Prostate gland (tissue), 2 donors: ENCODE data around the gene C4BPB. TPM values are rescaled to one million over a fixed set of nuclear protein-coding genes. Genes with fewer than 3 reads are reported as not detected.

Experiments
- DNase-seq: peaks from one replicate; pipeline ENCODE4 v3.0.0-alpha.2; 2019; ENCODE audit warnings: low spot score
- H3K27ac ChIP-seq, 2 donors: fragments of 200-600 bp; sonication (generic); 2 replicates each; pipeline ENCODE4 v1.5.1; 2017 to 2019
- H3K27me3 ChIP-seq: fragments of 200-600 bp; sonication (generic); replicated peaks from 2 replicates; pipeline ENCODE4 v1.5.1; 2019; ENCODE audit not compliant: insufficient read depth
- H3K36me3 ChIP-seq, 2 donors: fragments of 200-600 bp; sonication (generic); 1 replicate in 1 of 2; 2 replicates in 1 of 2; pipeline versions ENCODE4 v1.5.1 to v1.8.1; 2017 to 2019
- H3K4me1 ChIP-seq: fragments of 200-600 bp; sonication (generic); replicated peaks from 2 replicates; pipeline ENCODE4 v1.5.1; 2019
- H3K4me3 ChIP-seq, 2 donors: fragments of 200-600 bp; sonication (generic); 2 replicates each; pipeline ENCODE4 v1.5.1; 2017 to 2019
- H3K9me3 ChIP-seq: fragments of 200-600 bp; sonication (generic); 2 replicates; pipeline ENCODE4 v1.5.1; 2017
- POLR2A ChIP-seq: fragments of 450-650 bp; IDR thresholded peaks from one replicate; pipeline ENCODE4 v1.6.1; 2016; ENCODE audit warnings: antibody characterized with exemption, mild to moderate bottlenecking
- POLR2AphosphoS5 ChIP-seq: sonication (generic); formaldehyde crosslinking; IDR thresholded peaks from one replicate; pipeline ENCODE4 v1.6.1; 2017; ENCODE audit warnings: antibody characterized with exemption
- WGBS: methylation state at CpG from one replicate; pipeline ENCODE4 v1.1.5; 2018; 5-methylcytosine and 5-hydroxymethylcytosine counted together
- intact Hi-C: fragments of 100-400 bp; cut with DNase I; formaldehyde crosslinking; loops from one replicate; pipeline ENCODE4 v1.14.2; 2022
- total RNA-seq, 2 donors: library from RNA; depleted of rRNA; stranded (reverse); fragments of >200 nt; gene quantifications; one replicate each; pipeline ENCODE4 v1.1.0, GENCODE V29; 2016
- TF ChIP-seq, protein P1 (sequence below), 4 experiments: fragments of 200-600 bp in 2 of 4; fragments of 450-650 bp in 2 of 4; sonication (generic) in 2 of 4; IDR thresholded peaks; 1 replicate in 3 of 4; 2 replicates in 1 of 4; pipeline ENCODE4 v1.5.1; 2016 to 2019; ENCODE audit warnings: antibody characterized with exemption in 4 of 4, mild to moderate bottlenecking in 2 of 4, moderate library complexity in 2 of 4

The C4BPB gene
- total RNA-seq, 2 donors from 2014 or later, result 0.23 TPM; not detected in 1

DNA sequence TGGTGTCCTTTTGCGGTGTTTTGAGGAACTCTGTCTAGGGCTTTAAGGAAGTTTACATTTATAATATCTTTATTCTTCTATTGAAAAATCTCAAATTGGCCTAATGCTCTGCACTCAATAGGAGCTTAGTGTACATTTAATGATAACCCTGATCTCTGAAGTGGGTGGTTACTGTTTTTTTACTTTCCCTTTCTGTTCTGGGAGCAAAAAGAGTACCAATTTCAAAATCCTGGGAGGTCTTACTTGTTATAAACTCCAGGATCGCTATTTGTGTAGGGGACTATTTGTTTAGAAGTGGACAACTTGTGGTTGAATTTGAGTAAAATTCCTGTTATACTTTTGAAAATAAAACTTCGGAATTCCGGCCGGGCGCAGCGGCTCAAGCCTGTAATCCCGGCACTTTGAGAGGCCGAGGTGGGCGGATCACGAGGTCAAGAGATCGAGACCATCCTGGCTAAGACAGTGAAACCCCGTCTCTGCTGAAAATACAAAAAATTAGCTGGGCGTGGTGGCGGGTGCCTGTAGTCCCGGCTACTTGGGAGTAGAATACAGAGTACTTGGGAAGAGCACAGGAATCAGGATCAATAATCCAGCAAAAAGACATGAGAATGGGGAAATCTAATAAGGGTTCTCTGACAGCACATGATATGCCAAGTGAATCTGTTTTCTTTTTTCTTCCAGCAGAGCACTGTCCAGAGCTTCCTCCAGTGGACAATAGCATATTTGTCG, 1.1 kb downstream of the C4BPB start:
- Histone ChIP-seq H3K4me3 (no peak overlapping the region), H3K27me3 (no peaks in the 10 kb centered on the region), H3K27ac (no peak overlapping the region), H3K9me3 (no peaks in the 10 kb centered on the region), H3K4me1 (no peaks in the 10 kb centered on the region), H3K36me3 (no peaks in the 10 kb centered on the region)
- TF ChIP-seq, protein P1, sequence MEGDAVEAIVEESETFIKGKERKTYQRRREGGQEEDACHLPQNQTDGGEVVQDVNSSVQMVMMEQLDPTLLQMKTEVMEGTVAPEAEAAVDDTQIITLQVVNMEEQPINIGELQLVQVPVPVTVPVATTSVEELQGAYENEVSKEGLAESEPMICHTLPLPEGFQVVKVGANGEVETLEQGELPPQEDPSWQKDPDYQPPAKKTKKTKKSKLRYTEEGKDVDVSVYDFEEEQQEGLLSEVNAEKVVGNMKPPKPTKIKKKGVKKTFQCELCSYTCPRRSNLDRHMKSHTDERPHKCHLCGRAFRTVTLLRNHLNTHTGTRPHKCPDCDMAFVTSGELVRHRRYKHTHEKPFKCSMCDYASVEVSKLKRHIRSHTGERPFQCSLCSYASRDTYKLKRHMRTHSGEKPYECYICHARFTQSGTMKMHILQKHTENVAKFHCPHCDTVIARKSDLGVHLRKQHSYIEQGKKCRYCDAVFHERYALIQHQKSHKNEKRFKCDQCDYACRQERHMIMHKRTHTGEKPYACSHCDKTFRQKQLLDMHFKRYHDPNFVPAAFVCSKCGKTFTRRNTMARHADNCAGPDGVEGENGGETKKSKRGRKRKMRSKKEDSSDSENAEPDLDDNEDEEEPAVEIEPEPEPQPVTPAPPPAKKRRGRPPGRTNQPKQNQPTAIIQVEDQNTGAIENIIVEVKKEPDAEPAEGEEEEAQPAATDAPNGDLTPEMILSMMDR (IDR thresholded peaks at IDR 0.05), result no peak
- TF ChIP-seq POLR2AphosphoS5 (no peak), POLR2A (no peak)
- no peak for DNase-seq
- WGBS, result 94% methylated on average over 17 of the region's 17 CpGs
- intact Hi-C loops, result no loop called here

DNA sequence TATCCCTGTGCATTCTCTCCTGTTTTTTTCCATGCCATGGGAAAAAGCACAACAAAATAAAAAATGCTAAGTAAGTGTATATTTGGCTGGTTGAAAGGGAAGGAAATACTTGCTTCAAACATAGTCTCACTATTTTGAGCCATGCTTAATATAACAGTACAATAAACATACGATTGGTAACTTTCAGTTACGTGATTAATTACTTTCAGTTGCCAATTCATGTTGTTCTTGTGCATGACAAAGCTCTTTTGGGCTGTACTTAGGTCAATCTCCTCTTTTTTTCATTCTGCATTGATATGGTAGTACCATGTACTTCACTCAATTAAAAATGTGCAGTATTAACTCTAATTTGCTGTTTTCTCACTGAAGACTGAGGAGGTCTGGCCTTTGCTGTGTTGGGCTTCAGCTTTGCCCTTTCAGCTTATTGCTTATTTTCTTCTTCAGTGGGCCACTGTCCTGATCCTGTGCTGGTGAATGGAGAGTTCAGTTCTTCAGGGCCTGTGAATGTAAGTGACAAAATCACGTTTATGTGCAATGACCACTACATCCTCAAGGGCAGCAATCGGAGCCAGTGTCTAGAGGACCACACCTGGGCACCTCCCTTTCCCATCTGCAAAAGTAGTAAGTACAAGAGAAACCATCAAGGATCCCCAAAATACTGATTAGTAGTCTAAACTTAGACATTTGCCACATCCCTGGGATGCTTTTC, 2.7 kb downstream of the C4BPB start:
- intact Hi-C loops, result no loop called here
- TF ChIP-seq POLR2AphosphoS5, result no peak
- TF ChIP-seq POLR2A, result no peak
- TF ChIP-seq, protein P1 (IDR thresholded peaks at IDR 0.05), result no peak
- Histone ChIP-seq H3K9me3 (no peaks in the 10 kb centered on the region), H3K27me3 (no peaks in the 10 kb centered on the region), H3K27ac (no peak overlapping the region), H3K36me3 (no peaks in the 10 kb centered on the region), H3K4me3 (no peak overlapping the region), H3K4me1 (no peaks in the 10 kb centered on the region)
- WGBS, result 83% methylated on average over 4 of the region's 4 CpGs
- no peak for DNase-seq

GRCh38 chr1:207093944-207094343, 5.3 kb downstream of the C4BPB start:
- Histone ChIP-seq H3K4me3 (no peak overlapping the region), H3K9me3 (no peaks in the 10 kb centered on the region), H3K36me3 (no peaks in the 10 kb centered on the region), H3K27ac (no peak overlapping the region), H3K4me1 (no peaks in the 10 kb centered on the region), H3K27me3 (no peaks in the 10 kb centered on the region)
- intact Hi-C loops, result no loop called here
- TF ChIP-seq POLR2AphosphoS5 (no peak), POLR2A (no peak)
- TF ChIP-seq, protein P1 (IDR thresholded peaks at IDR 0.05), result no peak
- no peak for DNase-seq
- WGBS, result 50% methylated on average over 2 of the region's 2 CpGs

DNA sequence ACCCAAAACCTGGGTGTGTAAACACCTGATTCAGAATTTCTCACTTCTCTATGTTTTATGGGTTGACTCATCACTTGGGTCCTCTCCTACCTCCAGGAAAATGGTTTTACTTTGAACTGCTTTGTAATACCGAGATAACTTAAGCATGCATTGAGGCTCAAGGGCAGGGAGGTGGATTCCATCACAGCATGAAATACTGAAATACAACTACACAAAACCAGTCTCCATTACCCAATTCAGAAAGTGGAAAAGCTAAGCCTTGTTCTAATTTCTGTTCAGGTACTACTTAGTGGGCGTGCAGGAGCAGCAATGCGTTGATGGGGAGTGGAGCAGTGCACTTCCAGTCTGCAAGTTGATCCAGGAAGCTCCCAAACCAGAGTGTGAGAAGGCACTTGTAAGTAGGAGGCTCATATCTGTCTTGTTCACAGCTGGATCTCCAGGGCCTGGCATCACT, 9.2 kb downstream of the C4BPB start:
- WGBS, result 89% methylated on average over 3 of the region's 3 CpGs
- Histone ChIP-seq H3K27me3 (no peaks in the 10 kb centered on the region), H3K4me1 (no peaks in the 10 kb centered on the region), H3K4me3 (no peak overlapping the region), H3K9me3 (no peaks in the 10 kb centered on the region), H3K27ac (no peak overlapping the region), H3K36me3 (no peaks in the 10 kb centered on the region)
- TF ChIP-seq POLR2A, result no peak
- TF ChIP-seq, protein P1 (IDR thresholded peaks at IDR 0.05), result no peak
- no peak for TF ChIP-seq POLR2AphosphoS5
- intact Hi-C loops, result no loop called here
- no peak for DNase-seq

- H3K27ac ChIP-seq, result no peak overlapping the region
- intact Hi-C loops, result no loop called here
Measured at GRCh38 chr1:207101720-207102119, 13.1 kb downstream of the C4BPB start.

More at GRCh38 chr1:207101720-207102119, 13.1 kb downstream of the C4BPB start:
- Histone ChIP-seq H3K36me3 (no peaks in the 10 kb centered on the region), H3K9me3 (no peaks in the 10 kb centered on the region), H3K27me3 (no peaks in the 10 kb centered on the region), H3K4me3 (no peak overlapping the region), H3K4me1 (no peaks in the 10 kb centered on the region)
- TF ChIP-seq POLR2AphosphoS5 (no peak), POLR2A (no peak)
- TF ChIP-seq, protein P1 (IDR thresholded peaks at IDR 0.05), result no peak
- DNase-seq, result no peak
- 90% methylated on average over 1 of the region's 1 CpG for WGBS
